ENCODE results near the gene GPR183. TPM values are rescaled to one million over a fixed set of nuclear protein-coding genes. Genes with fewer than 3 reads are reported as not detected.

The GPR183 gene
- total RNA-seq, 1 experiment from 2014 or later, result 0.30 TPM

- intact Hi-C loops (cut with micrococcal nuclease), result no loop called here
- RAD21 ChIA-PET (ENCODE audit: low non-redundant PET in 1 of 2, low total read pairs in 2 of 2, uncharacterized antibody in 2 of 2, unreplicated experiment in 2 of 2), result no interaction called here
- no peak overlapping the region for H2AFZ ChIP-seq (ENCODE audit: low read depth, low read length, poor library complexity, severe bottlenecking)
- H3K27ac ChIP-seq (ENCODE audit: low read depth, low read length), result no peak overlapping the region
- TF ChIP-seq EZH2 (IDR thresholded peaks at IDR 0.05) (no peak), MAX (IDR thresholded peaks at IDR 0.05) (no peak), SRF (IDR thresholded peaks at IDR 0.05; ENCODE audit: low read depth) (no peak)
- TF ChIP-seq, protein P1, sequence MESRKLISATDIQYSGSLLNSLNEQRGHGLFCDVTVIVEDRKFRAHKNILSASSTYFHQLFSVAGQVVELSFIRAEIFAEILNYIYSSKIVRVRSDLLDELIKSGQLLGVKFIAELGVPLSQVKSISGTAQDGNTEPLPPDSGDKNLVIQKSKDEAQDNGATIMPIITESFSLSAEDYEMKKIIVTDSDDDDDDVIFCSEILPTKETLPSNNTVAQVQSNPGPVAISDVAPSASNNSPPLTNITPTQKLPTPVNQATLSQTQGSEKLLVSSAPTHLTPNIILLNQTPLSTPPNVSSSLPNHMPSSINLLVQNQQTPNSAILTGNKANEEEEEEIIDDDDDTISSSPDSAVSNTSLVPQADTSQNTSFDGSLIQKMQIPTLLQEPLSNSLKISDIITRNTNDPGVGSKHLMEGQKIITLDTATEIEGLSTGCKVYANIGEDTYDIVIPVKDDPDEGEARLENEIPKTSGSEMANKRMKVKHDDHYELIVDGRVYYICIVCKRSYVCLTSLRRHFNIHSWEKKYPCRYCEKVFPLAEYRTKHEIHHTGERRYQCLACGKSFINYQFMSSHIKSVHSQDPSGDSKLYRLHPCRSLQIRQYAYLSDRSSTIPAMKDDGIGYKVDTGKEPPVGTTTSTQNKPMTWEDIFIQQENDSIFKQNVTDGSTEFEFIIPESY (IDR thresholded peaks at IDR 0.05; ENCODE audit: extremely low read depth, insufficient replicate concordance, low read length), result no peak
- H3K4me2 ChIP-seq (ENCODE audit: low read length), result no peak overlapping the region
- no peak for DNase-seq (ENCODE audit: low read depth, low spot score)
- no TSS peak for BruUV-seq (replicated peaks)
- POLR2A ChIA-PET, result no interaction called here
- peaks cover 0 to 12% of the 10 kb centered on the region in 2 experiments; a peak in 1 of 4 replicates for H3K4me1 ChIP-seq (ENCODE audit: control insufficient read depth in 1 of 2, insufficient read depth in 2 of 2, low read length in 2 of 2)
- H3K4me3 ChIP-seq (replicated peaks in 1 of 2; ENCODE audit: low read depth in 1 of 2, low read length in 2 of 2), result no peak overlapping the region
- no peak overlapping the region for H3K9ac ChIP-seq (ENCODE audit: low read length)
- H3K9me2 ChIP-seq (ENCODE audit: insufficient read depth), result no peaks in the 10 kb centered on the region
- H3K79me2 ChIP-seq (ENCODE audit: insufficient read depth, low read length), result 0 out of 2 replicates have a peak, but pooled peaks cover 5% of the 10 kb centered on the region
- H3K9me3 ChIP-seq (ENCODE audit: control insufficient read depth in 1 of 2, insufficient read depth in 1 of 2, low read depth in 1 of 2, low read length in 2 of 2), result no peaks in the 10 kb centered on the region; a peak in 1 of 4 replicates
- no peak for ATAC-seq
- H4K20me1 ChIP-seq (ENCODE audit: insufficient read depth), result no peaks in the 10 kb centered on the region
- H3K36me3 ChIP-seq (ENCODE audit: control insufficient read depth in 1 of 2, insufficient read depth in 2 of 2, low read length in 2 of 2), result no peaks in the 10 kb centered on the region; a peak in 1 of 4 replicates
- CTCF ChIA-PET, result no interaction called here
- H3K27me3 ChIP-seq (ENCODE audit: insufficient read depth, low read length), result no peaks in the 10 kb centered on the region
Measured at GRCh38 chr13:99299256-99299919, 7.8 kb downstream of the GPR183 start.

- Histone ChIP-seq H3K4me2 (ENCODE audit: low read length) (no peak overlapping the region), H3K79me2 (ENCODE audit: insufficient read depth, low read length) (peaks cover 10% of the 10 kb centered on the region; the same call in 1 of the 2 replicates), H3K36me3 (ENCODE audit: control insufficient read depth in 1 of 2, insufficient read depth in 2 of 2, low read length in 2 of 2) (no peaks in the 10 kb centered on the region; a peak in 1 of 4 replicates), H3K4me3 (replicated peaks in 1 of 2; ENCODE audit: low read depth in 1 of 2, low read length in 2 of 2) (no peak overlapping the region), H3K27me3 (ENCODE audit: insufficient read depth, low read length) (no peaks in the 10 kb centered on the region), H3K9ac (ENCODE audit: low read length) (no peak overlapping the region), H3K4me1 (ENCODE audit: control insufficient read depth in 1 of 2, insufficient read depth in 2 of 2, low read length in 2 of 2) (peaks cover 0 to 6% of the 10 kb centered on the region in 2 experiments; a peak in 1 of 4 replicates), H2AFZ (ENCODE audit: low read depth, low read length, poor library complexity, severe bottlenecking) (no peak overlapping the region), H3K9me2 (ENCODE audit: insufficient read depth) (no peaks in the 10 kb centered on the region), H3K9me3 (ENCODE audit: control insufficient read depth in 1 of 2, insufficient read depth in 1 of 2, low read depth in 1 of 2, low read length in 2 of 2) (no peaks in the 10 kb centered on the region; a peak in 1 of 4 replicates), H4K20me1 (ENCODE audit: insufficient read depth) (no peaks in the 10 kb centered on the region), H3K27ac (ENCODE audit: low read depth, low read length) (no peak overlapping the region)
- ATAC-seq (no peak), DNase-seq (ENCODE audit: low read depth, low spot score) (no peak)
- TF ChIP-seq SRF (IDR thresholded peaks at IDR 0.05; ENCODE audit: low read depth), result no peak
- ChIA-PET CTCF (interaction anchor here (1.1 kb wide), 1 partner anchor 9 kb away, joined by 3 read pairs; the partner anchor contains the start of gene GPR183), RAD21 (ENCODE audit: low non-redundant PET in 1 of 2, low total read pairs in 2 of 2, uncharacterized antibody in 2 of 2, unreplicated experiment in 2 of 2) (no interaction called here), POLR2A (no interaction called here)
- intact Hi-C loops (cut with micrococcal nuclease), result no loop called here
- BruUV-seq (replicated peaks), result no TSS peak
Measured at GRCh38 chr13:99298056-99298455, 9.1 kb downstream of the GPR183 start.

Measured in HCT116 (cell line).